Neural cell (in vitro differentiated cells): ENCODE measurements around the gene LIF. TPM values are rescaled to one million over a fixed set of nuclear protein-coding genes. Genes with fewer than 3 reads are reported as not detected.
A peak's percentile ranks its signal among the peaks of the same experiment; 100 is the strongest.

Experiments
- H2AFZ ChIP-seq: fragments of 200-600, 300-800 bp; sonication (generic), shearing (Covaris generic); 2 replicates; pipeline ENCODE4 v1.6.0; 2014; ENCODE audit warnings: low read depth, mild to moderate bottlenecking, antibody characterized with exemption, low read length, moderate library complexity
- H3F3A ChIP-seq: fragments of 200-600 bp; shearing (Covaris generic); 2 replicates; pipeline ENCODE4 v1.6.1; 2016; ENCODE audit warnings: mild to moderate bottlenecking, moderate library complexity, mixed read lengths, antibody characterized with exemption, low read length; ENCODE audit not compliant: insufficient read depth, poor library complexity, severe bottlenecking
- H3K27ac ChIP-seq: fragments of 200-600, 300-800 bp; sonication (generic), shearing (Covaris generic); 2 replicates; pipeline ENCODE4 v1.5.1; 2014; ENCODE audit warnings: mild to moderate bottlenecking, low read length, moderate library complexity
- H3K27me3 ChIP-seq: fragments of 300-800, 200-600 bp; sonication (generic), shearing (Covaris generic); 2 replicates; pipeline ENCODE4 v1.6.0; 2014; ENCODE audit warnings: mild to moderate bottlenecking, low read depth, low read length, moderate library complexity; ENCODE audit not compliant: insufficient read depth
- H3K36me3 ChIP-seq: fragments of 300-800, 200-600 bp; sonication (generic), shearing (Covaris generic); 2 replicates; pipeline ENCODE4 v1.5.1; 2014; ENCODE audit warnings: mild to moderate bottlenecking, antibody characterized with exemption, low read length, moderate library complexity; ENCODE audit not compliant: insufficient read depth
- H3K4me2 ChIP-seq: fragments of 300-800, 200-600 bp; sonication (generic), shearing (Covaris generic); 2 replicates; pipeline ENCODE4 v1.6.0; 2014; ENCODE audit warnings: mild to moderate bottlenecking, low read length
- H3K4me3 ChIP-seq: fragments of 300-800, 200-600 bp; sonication (generic), shearing (Covaris generic); 2 replicates; pipeline ENCODE4 v1.5.1; 2014; ENCODE audit warnings: mild to moderate bottlenecking, low read length, moderate library complexity
- H3K79me2 ChIP-seq: fragments of 200-600 bp; shearing (Covaris generic); replicated peaks from 2 replicates; pipeline ENCODE4 v1.6.0; 2014; ENCODE audit warnings: mild to moderate bottlenecking, low read length, moderate library complexity; ENCODE audit not compliant: insufficient read depth
- H3K9ac ChIP-seq: fragments of 300-800, 200-600 bp; sonication (generic), shearing (Covaris generic); 2 replicates; pipeline ENCODE4 v1.6.1; 2016; ENCODE audit warnings: mild to moderate bottlenecking, low read length, mixed read lengths
- H3K9me2 ChIP-seq: fragments of 200-600 bp; shearing (Covaris generic); 2 replicates; pipeline ENCODE4 v1.6.1; 2016; ENCODE audit warnings: mild to moderate bottlenecking, low read length, mixed read lengths; ENCODE audit not compliant: insufficient read depth
- H3K9me3 ChIP-seq: fragments of 200-600, 300-800 bp; sonication (generic), shearing (Covaris generic); 2 replicates; pipeline ENCODE4 v1.6.1; 2016; ENCODE audit warnings: mild to moderate bottlenecking, mixed run types, low read length, moderate library complexity, mixed read lengths
- H4K20me1 ChIP-seq: fragments of 200-600 bp; shearing (Covaris generic); 2 replicates; pipeline ENCODE4 v1.6.1; 2016; ENCODE audit warnings: mild to moderate bottlenecking, mixed run types; ENCODE audit not compliant: insufficient read depth
- CTCF ChIP-seq: fragments of 450-650 bp; IDR thresholded peaks from 2 replicates; pipeline ENCODE4 v1.5.1; 2014; ENCODE audit warnings: antibody characterized with exemption, mild to moderate bottlenecking, moderate library complexity; ENCODE audit not compliant: poor library complexity, severe bottlenecking
- EP300 ChIP-seq: fragments of 450-650 bp; conservative IDR thresholded peaks from 2 replicates; pipeline ENCODE4 v1.6.1; 2014; ENCODE audit warnings: antibody characterized with exemption, mild to moderate bottlenecking, moderate library complexity; ENCODE audit not compliant: poor library complexity, severe bottlenecking
- EZH2 ChIP-seq: fragments of 200-600, 300-800 bp; shearing (Covaris generic), sonication (generic); IDR thresholded peaks from 2 replicates; pipeline ENCODE4 v1.6.1; 2014; ENCODE audit warnings: antibody characterized with exemption, low read length, borderline replicate concordance, mild to moderate bottlenecking; ENCODE audit not compliant: insufficient read depth, poor library complexity, severe bottlenecking
- MXI1 ChIP-seq: fragments of 450-650 bp; conservative IDR thresholded peaks from 2 replicates; pipeline ENCODE4 v1.6.1; 2014; ENCODE audit warnings: antibody characterized with exemption, mild to moderate bottlenecking; ENCODE audit not compliant: poor library complexity, severe bottlenecking
- POLR2AphosphoS5 ChIP-seq: IDR thresholded peaks from 2 replicates; pipeline ENCODE4 v1.6.1; 2012
- RAD21 ChIP-seq: fragments of 450-650 bp; conservative IDR thresholded peaks from 2 replicates; pipeline ENCODE4 v1.6.1; 2014; ENCODE audit warnings: antibody characterized with exemption, mild to moderate bottlenecking, moderate library complexity
- REST ChIP-seq: IDR thresholded peaks from 2 replicates; pipeline ENCODE4 v1.6.1; 2012; ENCODE audit warnings: borderline replicate concordance
- SMC3 ChIP-seq: fragments of 450-650 bp; conservative IDR thresholded peaks from 2 replicates; pipeline ENCODE4 v1.6.1; 2014; ENCODE audit warnings: antibody characterized with exemption, mild to moderate bottlenecking, moderate library complexity; ENCODE audit not compliant: poor library complexity
- TAF1 ChIP-seq: IDR thresholded peaks from 2 replicates; pipeline ENCODE4 v1.6.1; 2012; ENCODE audit warnings: low read depth
- polyA plus RNA-seq: library from polyadenylated mRNA; depleted of rRNA; stranded (reverse); fragments of >200 nt; gene quantifications from 2 replicates; pipeline ENCODE4 v1.2.3, GENCODE V29; 2014

Gene LIF
- polyA plus RNA-seq, 1 donor from 2014 or later: 0.05 TPM

GRCh38 chr22:30245181-30245984 is 1.2 kb downstream of the LIF start:
- no peaks in the 10 kb centered on the region for H4K20me1 ChIP-seq
- H3K9me3 ChIP-seq: no peaks in the 10 kb centered on the region
- H3K79me2 ChIP-seq: no peaks in the 10 kb centered on the region
- no peak overlapping the region for H2AFZ ChIP-seq
- peak overlapping the region; percentile 64 for H3K4me3 ChIP-seq
- H3K9me2 ChIP-seq: no peaks in the 10 kb centered on the region
- no peaks in the 10 kb centered on the region for H3K36me3 ChIP-seq
- H3F3A ChIP-seq: no peaks in the 10 kb centered on the region
- H3K9ac ChIP-seq: no peak overlapping the region
- no peak overlapping the region for H3K4me2 ChIP-seq
- no peak for TF ChIP-seq RAD21
- no peak for TF ChIP-seq EP300
- no peak for TF ChIP-seq REST
- TF ChIP-seq POLR2AphosphoS5: no peak
- no peak for TF ChIP-seq CTCF
- TF ChIP-seq SMC3: no peak
- no peak for TF ChIP-seq TAF1
- TF ChIP-seq EZH2: no peak
- TF ChIP-seq MXI1: no peak
- peaks cover 17% of the 10 kb centered on the region for H3K27me3 ChIP-seq
- no peak overlapping the region for H3K27ac ChIP-seq

GRCh38 chr22:30244641-30245040 is 1.9 kb downstream of the LIF start:
- Histone ChIP-seq H3F3A (no peaks in the 10 kb centered on the region), H3K27ac (no peak overlapping the region), H3K4me3 (no peak overlapping the region), H3K79me2 (no peaks in the 10 kb centered on the region), H3K4me2 (no peak overlapping the region), H3K9me2 (no peaks in the 10 kb centered on the region), H4K20me1 (no peaks in the 10 kb centered on the region), H2AFZ (no peak overlapping the region), H3K27me3 (peaks cover 17% of the 10 kb centered on the region), H3K36me3 (no peaks in the 10 kb centered on the region), H3K9ac (no peak overlapping the region), H3K9me3 (no peaks in the 10 kb centered on the region)
- TF ChIP-seq TAF1: no peak
- TF ChIP-seq POLR2AphosphoS5: no peak
- TF ChIP-seq SMC3: no peak
- TF ChIP-seq REST: no peak
- no peak for TF ChIP-seq RAD21
- TF ChIP-seq MXI1: no peak
- TF ChIP-seq CTCF: no peak
- TF ChIP-seq EZH2: no peak
- no peak for TF ChIP-seq EP300
